Measurements from ENCODE around the gene METTL22.

METTL22 gene

GRCh38 chr16:8591451-8591850 lies 30.0 kb upstream of the METTL22 start:
- DNase-seq (ENCODE audit: low read depth in 2 of 2) = no peak

GRCh38 chr16:8594149-8594666 lies 27.3 kb upstream of the METTL22 start:
- DNase-seq (ENCODE audit: low read depth in 2 of 2) = no peak

- no peak for DNase-seq (ENCODE audit: low read depth in 2 of 2)
Observed at GRCh38 chr16:8595783-8596182, 25.7 kb upstream of the METTL22 start.

- DNase-seq (ENCODE audit: low read depth in 2 of 2) = no peak
Observed at GRCh38 chr16:8596581-8596980, 24.9 kb upstream of the METTL22 start.

- no peak for DNase-seq (ENCODE audit: low read depth in 2 of 2)
Observed at GRCh38 chr16:8600144-8600775, 21.2 kb upstream of the METTL22 start.

- no peak for DNase-seq (ENCODE audit: low read depth in 2 of 2)
Observed at GRCh38 chr16:8605554-8605953, 15.9 kb upstream of the METTL22 start.

GRCh38 chr16:8607214-8607613 lies 14.3 kb upstream of the METTL22 start:
- no peak for DNase-seq (ENCODE audit: low read depth in 2 of 2)

- no peak for DNase-seq (ENCODE audit: low read depth in 2 of 2)
Observed at GRCh38 chr16:8611122-8611521, 10.4 kb upstream of the METTL22 start.

GRCh38 chr16:8611886-8612600 lies 9.5 kb upstream of the METTL22 start:
- DNase-seq (ENCODE audit: low read depth in 2 of 2) = no peak

- DNase-seq (ENCODE audit: low read depth in 2 of 2) = no peak
Observed at GRCh38 chr16:8614435-8615029, 7.0 kb upstream of the METTL22 start.

GRCh38 chr16:8619671-8620370 lies 1.7 kb upstream of the METTL22 start:
- DNase-seq (ENCODE audit: low read depth in 2 of 2) = no peak

GRCh38 chr16:8620535-8620934 lies 963 bp upstream of the METTL22 start:
- DNase-seq (ENCODE audit: low read depth in 2 of 2) = no peak

- no peak for DNase-seq (ENCODE audit: low read depth in 2 of 2)
Observed at GRCh38 chr16:8621222-8621571, 301 bp upstream of the METTL22 start.

GRCh38 chr16:8622315-8622656 lies 788 bp downstream of the METTL22 start:
- DNase-seq (ENCODE audit: low read depth in 2 of 2) = no peak

GRCh38 chr16:8623634-8624033 lies 2.1 kb downstream of the METTL22 start:
- no peak for DNase-seq (ENCODE audit: low read depth in 2 of 2)

- no peak for DNase-seq (ENCODE audit: low read depth in 2 of 2)
Observed at GRCh38 chr16:8625491-8626087, 4.1 kb downstream of the METTL22 start.

- no peak for DNase-seq (ENCODE audit: low read depth in 2 of 2)
Observed at GRCh38 chr16:8626946-8627345, 5.4 kb downstream of the METTL22 start.

GRCh38 chr16:8627456-8627855 lies 6.0 kb downstream of the METTL22 start:
- DNase-seq (ENCODE audit: low read depth in 2 of 2) = no peak

GRCh38 chr16:8628981-8629725 lies 7.7 kb downstream of the METTL22 start:
- DNase-seq (ENCODE audit: low read depth in 2 of 2) = no peak

- DNase-seq (ENCODE audit: low read depth in 2 of 2) = no peak
Observed at GRCh38 chr16:8630255-8630953, 8.9 kb downstream of the METTL22 start.

- no peak for DNase-seq (ENCODE audit: low read depth in 2 of 2)
Observed at GRCh38 chr16:8631373-8631772, 9.9 kb downstream of the METTL22 start.
